GM12892 (cell line): ENCODE data around the gene TBC1D14.
"Not testable (repeated sequence)": the region's sequence is repeated elsewhere in the genome, so short reads cannot be mapped to it uniquely, and the experiment has no call there.

Experiments
- POLR2A ChIP-seq: IDR thresholded peaks from 2 replicates; pipeline ENCODE4 v1.6.1; 2011; ENCODE audit warnings: low read depth, low read length, control low read depth
- POLR2AphosphoS5 ChIP-seq: IDR thresholded peaks from 2 replicates; pipeline ENCODE4 v1.6.1; 2011; ENCODE audit warnings: low read depth, low read length, control low read depth

- not testable (repeated sequence) for TF ChIP-seq POLR2A, POLR2AphosphoS5
These were observed 68.2 kb downstream of the TBC1D14 start for GRCh38 chr4:6977846-6978245.
